Neural crest cell (in vitro differentiated cells): ENCODE measurements around the gene PCDHGB2. TPM values are rescaled to one million over a fixed set of nuclear protein-coding genes. Genes with fewer than 3 reads are reported as not detected.
A peak's percentile ranks its signal among the peaks of the same experiment; 100 is the strongest.
"Not testable (repeated sequence)": the region's sequence is repeated elsewhere in the genome, so short reads cannot be mapped to it uniquely, and the experiment has no call there.

Experiments used
- DNase-seq: peaks from one replicate; pipeline ENCODE4 v3.0.0; 2021; ENCODE audit warnings: low read depth, mixed read lengths, low spot score
- H3K27ac Mint-ChIP-seq: one replicate; pipeline ENCODE4 v1.8.0; 2021; ENCODE audit warnings: mild to moderate bottlenecking, mixed read lengths; ENCODE audit not compliant: unreplicated experiment
- H3K27me3 Mint-ChIP-seq: 2 replicates; pipeline ENCODE4 v1.8.0; 2021; ENCODE audit warnings: low read depth, mild to moderate bottlenecking, mixed read lengths
- H3K36me3 Mint-ChIP-seq: 2 replicates; pipeline ENCODE4 v1.8.0; 2021; ENCODE audit warnings: low read depth, mild to moderate bottlenecking, mixed read lengths
- H3K4me1 Mint-ChIP-seq: 2 replicates; pipeline ENCODE4 v1.8.0; 2021; ENCODE audit warnings: mixed read lengths
- H3K4me3 Mint-ChIP-seq: one replicate; pipeline ENCODE4 v1.8.0; 2021; ENCODE audit warnings: mild to moderate bottlenecking, mixed read lengths
- H3K9me3 Mint-ChIP-seq: 2 replicates; pipeline ENCODE4 v1.8.0; 2021; ENCODE audit warnings: mixed read lengths
- CTCF ChIP-seq: fragments of 200-600 bp; sonication (generic); conservative IDR thresholded peaks from 2 replicates; pipeline ENCODE4 v1.5.0; 2021; ENCODE audit warnings: antibody characterized with exemption, mild to moderate bottlenecking
- total RNA-seq: library from RNA; stranded (reverse); gene quantifications from 2 replicates; pipeline ENCODE4 v1.2.1, GENCODE V29; 2021

Gene PCDHGB2
- total RNA-seq, 1 donor from 2014 or later, result 1.3 TPM

GRCh38 chr5:141320225-141321169, 39.3 kb upstream of the PCDHGB2 start, which contains the start of gene TAF7:
TSS of gene TAF7 (minus strand) at chr5:141320784. CDS start at chr5:141320044, 740 bp downstream.
- H3K27me3 Mint-ChIP-seq, result peaks cover 10% of the 10 kb centered on the region
- DNase-seq, result peak; percentile 94
- TF ChIP-seq CTCF, result peak; percentile 97
- H3K4me1 Mint-ChIP-seq, result peaks cover 27% of the 10 kb centered on the region
- H3K9me3 Mint-ChIP-seq, result peaks cover 28% of the 10 kb centered on the region
- H3K36me3 Mint-ChIP-seq, result peaks cover 52% of the 10 kb centered on the region
- peak within 1 kb of the TSS; percentile 96 for H3K27ac Mint-ChIP-seq
- H3K4me3 Mint-ChIP-seq, result peak within 1 kb of the TSS; percentile 94

- Mint-ChIP-seq H3K27ac (no peak overlapping the region), H3K9me3 (peaks cover 28% of the 10 kb centered on the region), H3K4me1 (peaks cover 24% of the 10 kb centered on the region), H3K4me3 (peak overlapping the region; percentile 94), H3K36me3 (peaks cover 49% of the 10 kb centered on the region), H3K27me3 (peaks cover 12% of the 10 kb centered on the region)
- no peak for TF ChIP-seq CTCF
- no peak for DNase-seq
Observed at GRCh38 chr5:141322261-141322660, 37.5 kb upstream of the PCDHGB2 start.

GRCh38 chr5:141326088-141326854, 33.5 kb upstream of the PCDHGB2 start:
- DNase-seq, result no peak
- H3K4me3 Mint-ChIP-seq, result peak overlapping the region; percentile 62
- peak; percentile 64 for TF ChIP-seq CTCF
- peaks cover 11% of the 10 kb centered on the region for H3K9me3 Mint-ChIP-seq
- H3K36me3 Mint-ChIP-seq, result peaks cover 28% of the 10 kb centered on the region
- peak overlapping the region; percentile 92 for H3K27ac Mint-ChIP-seq
- no peaks in the 10 kb centered on the region for H3K4me1 Mint-ChIP-seq
- peaks cover 2% of the 10 kb centered on the region for H3K27me3 Mint-ChIP-seq

- no peak overlapping the region for H3K4me3 Mint-ChIP-seq
- TF ChIP-seq CTCF, result no peak
- H3K36me3 Mint-ChIP-seq, result peaks cover 23% of the 10 kb centered on the region
- H3K27ac Mint-ChIP-seq, result no peak overlapping the region
- no peaks in the 10 kb centered on the region for H3K4me1 Mint-ChIP-seq
- H3K9me3 Mint-ChIP-seq, result peaks cover 11% of the 10 kb centered on the region
- no peak for DNase-seq
- H3K27me3 Mint-ChIP-seq, result peaks cover 2% of the 10 kb centered on the region
Observed at GRCh38 chr5:141328231-141328630, 31.6 kb upstream of the PCDHGB2 start.

- H3K4me1 Mint-ChIP-seq, result no peaks in the 10 kb centered on the region
- DNase-seq, result no peak
- peak; percentile 34 for TF ChIP-seq CTCF
- H3K4me3 Mint-ChIP-seq, result no peak within 1 kb of the TSS
- peaks cover 21% of the 10 kb centered on the region for H3K36me3 Mint-ChIP-seq
- peaks cover 15% of the 10 kb centered on the region for H3K9me3 Mint-ChIP-seq
- H3K27me3 Mint-ChIP-seq, result peaks cover 2% of the 10 kb centered on the region
- no peak within 1 kb of the TSS for H3K27ac Mint-ChIP-seq
Observed at GRCh38 chr5:141330299-141331080, 29.3 kb upstream of the PCDHGB2 start, which contains the start of gene PCDHGA1. TSS of gene PCDHGA1 (plus strand) at chr5:141330514.

- H3K4me3 Mint-ChIP-seq, DNase-seq, H3K27ac Mint-ChIP-seq, H3K4me1 Mint-ChIP-seq, H3K27me3 Mint-ChIP-seq: not testable (repeated sequence)
- Mint-ChIP-seq H3K36me3 (peaks cover 23% of the 10 kb centered on the region), H3K9me3 (peaks cover 20% of the 10 kb centered on the region)
Observed at GRCh38 chr5:141332571-141332970, 27.2 kb upstream of the PCDHGB2 start.
